HG03095 (cell line): Measurements from ENCODE around the gene TREH.
"Not testable (repeated sequence)": the region's sequence is repeated elsewhere in the genome, so short reads cannot be mapped to it uniquely, and the experiment has no call there.

Experiments
- ATAC-seq: cut with Tn5 transposase; IDR thresholded peaks from one replicate; pipeline ENCODE4 v1.9.1; 2021; ENCODE audit warnings: moderate library complexity; ENCODE audit not compliant: unreplicated experiment

Gene TREH

GRCh38 chr11:118614511-118614910, 64.9 kb downstream of the TREH start:
- no peak for ATAC-seq

GRCh38 chr11:118612378-118612777, 67.1 kb downstream of the TREH start:
- ATAC-seq, result no peak

- ATAC-seq, result not testable (repeated sequence)
Measured at GRCh38 chr11:118611433-118611795, 68.0 kb downstream of the TREH start.

GRCh38 chr11:118610773-118611432, 68.5 kb downstream of the TREH start:
- ATAC-seq, result peak; percentile 58

GRCh38 chr11:118610225-118610772, 69.2 kb downstream of the TREH start:
- ATAC-seq, result no peak

GRCh38 chr11:118609380-118610224, 69.8 kb downstream of the TREH start:
- no peak for ATAC-seq

- no peak for ATAC-seq
Measured at GRCh38 chr11:118608360-118609227, 70.9 kb downstream of the TREH start.

GRCh38 chr11:118607401-118608359, 71.8 kb downstream of the TREH start, which contains the start of gene PHLDB1:
PHLDB1 (plus strand) TSS chr11:118607615; CDS start chr11:118613837, 6,222 bp downstream.
- ATAC-seq, result no peak
